ENCODE results near the gene HECTD4.

The HECTD4 gene

DNA sequence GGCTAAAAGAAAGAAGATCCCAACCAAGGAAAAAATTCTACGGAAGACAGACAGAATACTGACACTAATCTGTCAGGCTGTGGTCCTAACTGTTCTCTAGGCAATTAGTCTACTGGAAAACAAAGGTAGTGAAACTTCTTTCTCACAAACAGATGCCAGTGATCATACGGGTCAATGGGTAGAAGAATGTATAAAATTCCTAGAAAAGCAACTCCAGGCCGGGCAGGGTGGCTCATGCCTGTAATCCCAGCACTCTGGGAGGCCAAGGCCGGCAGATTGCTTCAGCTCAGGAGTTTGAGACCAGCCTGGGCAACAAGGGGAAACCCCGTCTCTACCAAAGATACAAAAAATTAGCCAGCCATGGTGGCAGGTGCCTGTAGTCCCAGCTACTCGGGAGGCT lies 64.8 kb downstream of the HECTD4 start:
- DNase-seq = no peak

DNA sequence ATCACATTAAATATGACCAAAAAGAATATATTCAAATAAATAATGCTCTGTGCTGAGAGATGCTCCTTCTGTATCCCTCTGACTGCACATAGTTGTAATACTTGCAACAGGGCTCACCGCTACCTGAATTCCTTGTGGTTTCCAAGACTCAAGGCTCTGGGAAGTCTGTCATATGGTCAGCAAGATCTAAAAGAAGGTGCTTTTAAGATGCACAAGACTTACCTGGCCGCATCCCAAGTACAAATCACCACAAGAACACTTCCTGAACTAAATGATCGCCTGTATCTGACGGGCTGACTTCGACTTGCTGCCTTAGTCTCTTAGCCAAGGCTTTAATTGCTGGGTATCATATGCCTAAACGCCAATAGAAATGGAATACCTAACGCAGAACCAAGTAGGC lies 67.2 kb downstream of the HECTD4 start:
- no peak for DNase-seq

DNA sequence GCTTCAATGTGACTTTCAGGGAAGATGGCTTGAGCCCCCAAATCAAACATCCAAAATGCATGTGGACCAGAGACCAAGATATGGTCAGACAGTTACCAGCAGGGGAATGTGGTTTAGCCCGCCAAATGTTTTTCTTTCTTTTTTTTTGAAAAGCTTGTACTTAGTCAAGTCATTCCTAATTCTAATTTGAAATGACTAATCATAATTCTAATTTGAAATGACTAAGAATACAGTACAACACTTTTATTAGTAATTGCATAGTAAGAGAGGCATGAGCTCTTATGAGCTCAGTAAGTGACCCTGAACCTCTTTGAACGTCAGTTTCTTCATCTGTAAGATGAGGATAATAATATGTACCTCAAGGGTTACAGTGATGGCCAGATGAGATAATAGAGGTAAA lies 72.4 kb downstream of the HECTD4 start:
- DNase-seq = no peak

DNA sequence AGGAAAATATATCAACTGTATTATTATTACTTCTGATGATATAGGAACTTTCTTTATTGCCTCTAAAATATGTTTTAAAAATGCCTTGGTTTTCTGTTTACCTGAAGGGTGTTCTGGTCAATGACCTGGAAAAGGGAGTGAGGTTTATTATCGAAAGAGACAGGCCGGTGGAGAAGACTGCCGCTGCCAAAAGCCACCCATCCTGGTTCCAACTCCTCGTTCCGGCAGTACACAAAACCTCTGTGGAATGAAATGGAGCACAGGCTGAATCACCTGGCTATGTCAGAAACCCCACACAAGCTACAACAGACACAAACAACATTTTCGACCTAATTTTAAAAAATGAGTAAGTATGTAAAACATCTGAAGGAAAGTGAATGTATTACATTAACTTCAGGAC lies 73.6 kb downstream of the HECTD4 start:
- DNase-seq = no peak

DNA sequence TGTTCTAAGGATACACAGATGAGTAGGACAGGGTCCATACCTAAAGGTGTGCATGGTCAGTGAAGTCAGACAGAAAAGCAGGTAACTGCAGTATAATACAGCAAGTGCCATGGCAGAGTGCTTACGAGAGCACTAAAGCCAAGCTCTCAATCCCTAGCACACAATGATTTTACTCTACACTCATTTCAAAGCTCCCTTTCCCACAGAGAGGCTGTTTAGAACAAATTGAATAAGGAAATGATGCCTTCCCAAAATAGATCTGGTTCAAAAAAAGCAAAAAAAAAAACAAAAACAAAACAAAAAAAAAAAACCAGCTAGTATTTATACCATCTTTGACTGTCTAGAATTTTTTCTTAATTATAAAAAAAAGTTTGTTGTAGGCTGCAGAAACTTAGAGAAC lies 74.1 kb downstream of the HECTD4 start:
- no peak for DNase-seq

DNA sequence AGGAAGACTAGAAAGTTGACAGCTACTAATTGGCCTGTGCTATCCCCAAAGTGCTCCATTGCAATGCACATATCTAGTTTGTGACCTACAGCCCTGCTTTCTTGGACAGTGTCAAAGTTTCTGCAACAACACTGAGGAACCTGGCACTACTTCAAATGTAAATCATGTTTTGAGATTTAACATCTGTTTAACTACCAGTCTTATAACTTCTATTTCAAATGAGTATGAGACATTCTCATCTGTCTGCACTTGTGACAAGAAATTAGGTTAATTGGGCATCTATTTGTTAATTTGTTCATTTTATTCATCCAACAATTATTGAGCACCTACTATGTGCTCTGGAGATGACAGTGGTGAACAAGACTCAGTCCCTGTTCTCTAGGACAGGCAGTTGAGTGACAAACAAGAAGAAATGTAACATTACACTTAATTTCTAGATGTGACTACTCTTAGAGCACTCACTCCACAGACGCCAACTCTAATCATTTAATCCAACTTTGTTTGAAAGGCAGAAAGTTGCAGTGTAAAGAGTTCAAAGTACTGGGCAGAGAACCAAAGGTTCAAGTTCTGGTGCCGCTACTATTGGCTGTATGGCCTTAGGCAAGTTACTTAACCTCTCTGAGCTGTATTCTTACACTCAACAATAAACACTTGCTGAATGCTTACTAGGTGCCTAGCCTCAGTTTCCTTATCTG lies 74.8 kb downstream of the HECTD4 start:
- DNase-seq = no peak

DNA sequence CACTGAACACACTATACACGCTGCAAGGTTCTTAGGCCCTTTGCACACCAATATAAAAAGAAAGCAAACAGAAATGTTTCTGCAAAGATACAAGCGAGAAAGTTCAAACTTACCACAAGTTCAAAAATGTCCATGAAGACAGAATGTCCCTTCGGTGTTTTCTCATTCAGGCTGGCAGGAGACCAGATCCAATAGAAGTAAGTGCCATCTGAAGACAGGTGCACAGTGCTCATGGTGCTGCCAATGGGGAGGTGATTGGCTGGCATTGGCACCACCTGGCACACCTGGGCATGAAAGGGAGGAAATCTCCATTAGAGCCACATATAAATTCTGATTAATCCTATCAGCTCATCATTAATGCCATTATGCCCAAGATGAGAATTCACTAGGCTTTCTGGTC lies 76.3 kb downstream of the HECTD4 start:
- DNase-seq = no peak

DNA sequence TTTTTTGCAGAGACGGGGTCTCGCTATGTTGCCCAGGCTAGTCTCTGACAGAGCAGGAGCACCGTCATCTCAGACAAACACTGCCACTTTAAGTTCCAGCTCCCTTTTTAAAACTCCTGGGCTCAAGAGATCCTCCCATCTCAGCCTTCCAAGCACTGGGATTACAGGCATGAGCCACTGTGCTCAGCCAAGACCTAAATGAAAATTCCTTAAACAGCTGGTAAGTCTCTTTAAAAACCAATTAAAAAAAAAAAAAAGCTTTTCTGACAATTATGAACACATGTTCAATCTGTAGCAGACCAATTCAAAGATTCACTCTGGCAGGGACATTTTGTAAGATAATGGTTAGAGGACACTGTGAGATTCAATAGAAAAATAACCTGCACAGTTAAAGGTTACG lies 77.8 kb downstream of the HECTD4 start:
- no peak for DNase-seq

DNA sequence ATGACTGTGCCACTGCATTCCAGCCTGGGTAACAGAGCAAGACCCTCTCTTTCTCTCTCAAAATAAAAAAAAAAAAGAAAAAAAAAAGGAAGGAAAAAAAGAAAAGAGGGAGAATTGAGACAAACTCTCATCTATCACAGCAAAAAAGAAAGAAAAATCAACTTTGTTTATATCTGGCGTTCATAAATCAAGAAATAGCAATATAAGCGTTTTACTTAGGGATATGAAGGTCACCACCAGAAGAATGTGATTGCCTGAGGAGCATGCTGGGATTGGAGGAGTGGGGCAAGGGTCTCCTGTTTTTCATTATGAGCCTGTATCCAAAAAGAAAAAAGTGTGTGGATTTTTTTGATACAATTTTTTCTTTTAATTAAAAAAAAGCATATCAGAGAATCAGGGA lies 78.4 kb downstream of the HECTD4 start:
- no peak for DNase-seq

DNA sequence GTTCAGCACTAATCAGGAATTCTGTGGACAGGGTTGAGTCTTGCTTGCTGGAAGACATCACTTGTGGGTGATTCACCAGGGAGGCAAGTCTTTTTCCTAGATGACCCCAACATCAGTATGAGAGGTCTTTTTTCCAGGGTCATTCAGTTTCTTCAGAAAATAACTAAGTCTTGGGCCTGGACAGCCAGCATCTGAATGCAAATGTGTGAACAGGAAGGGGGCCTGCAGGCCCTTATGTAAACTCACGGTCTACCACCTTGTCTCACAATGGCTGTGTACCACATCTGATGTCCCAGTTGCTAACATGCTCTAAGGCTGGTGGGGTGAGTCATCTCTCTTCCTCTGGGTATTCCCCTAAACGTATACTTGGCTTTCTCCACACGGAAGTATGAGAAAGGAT lies 79.2 kb downstream of the HECTD4 start:
- no peak for DNase-seq

DNA sequence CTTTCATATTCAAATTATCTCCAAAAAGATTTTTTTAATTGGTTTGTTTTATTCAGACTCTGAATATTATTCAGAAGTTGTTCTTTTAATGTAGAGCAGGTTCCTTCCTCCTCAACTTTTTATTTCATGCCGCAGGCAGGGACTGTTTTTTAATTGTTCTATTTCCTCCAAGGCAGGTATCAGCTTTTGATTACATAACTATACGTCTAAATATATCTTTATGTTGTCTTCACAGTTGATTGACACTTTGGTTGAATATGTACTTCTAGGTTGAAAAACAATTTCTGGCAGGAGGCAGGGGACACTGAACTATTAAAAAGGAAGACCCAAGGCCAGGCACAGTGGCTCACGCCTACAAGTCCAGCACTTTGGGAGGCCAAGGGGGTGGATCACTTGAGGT lies 82.5 kb downstream of the HECTD4 start:
- DNase-seq = no peak

DNA sequence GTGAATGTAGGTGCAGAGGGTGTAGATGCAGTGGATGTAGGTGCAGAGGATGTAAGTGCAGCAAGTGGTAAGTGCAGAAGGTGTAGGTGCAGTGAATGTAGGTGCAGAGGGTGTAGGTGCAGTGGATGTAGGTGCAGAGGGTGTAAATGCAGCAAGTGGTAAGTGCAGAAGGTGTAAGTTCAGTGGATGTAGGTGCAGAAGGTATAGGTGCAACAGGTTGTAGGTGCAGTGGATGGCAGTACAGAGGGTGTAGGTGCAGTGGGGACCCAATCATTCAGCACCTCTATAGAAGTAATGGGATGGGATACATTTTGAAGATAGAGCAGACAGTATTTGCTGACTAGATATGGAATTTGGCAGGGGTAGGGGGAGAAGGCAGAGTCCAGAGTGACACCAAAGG lies 85.0 kb downstream of the HECTD4 start:
- DNase-seq = no peak

DNA sequence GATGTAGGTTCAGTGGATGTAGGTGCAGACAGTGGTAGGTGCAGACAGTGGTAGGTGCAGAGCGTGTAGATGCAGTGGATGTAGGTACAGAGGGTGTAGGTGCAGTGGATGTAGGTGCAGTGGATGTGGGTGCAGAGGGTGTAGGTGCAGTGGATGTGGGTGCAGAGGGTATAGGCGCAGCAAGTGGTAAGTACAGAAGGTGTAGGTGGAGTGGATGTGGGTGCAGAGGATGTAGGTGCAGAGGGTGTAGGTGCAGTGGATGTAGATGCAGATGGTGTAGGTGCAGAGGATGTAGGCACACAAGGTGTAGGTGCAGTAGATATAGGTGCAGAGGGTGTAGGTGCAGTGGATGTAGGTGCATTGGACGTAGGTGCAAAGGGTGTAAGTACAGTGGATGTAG lies 86.0 kb downstream of the HECTD4 start:
- DNase-seq = no peak

DNA sequence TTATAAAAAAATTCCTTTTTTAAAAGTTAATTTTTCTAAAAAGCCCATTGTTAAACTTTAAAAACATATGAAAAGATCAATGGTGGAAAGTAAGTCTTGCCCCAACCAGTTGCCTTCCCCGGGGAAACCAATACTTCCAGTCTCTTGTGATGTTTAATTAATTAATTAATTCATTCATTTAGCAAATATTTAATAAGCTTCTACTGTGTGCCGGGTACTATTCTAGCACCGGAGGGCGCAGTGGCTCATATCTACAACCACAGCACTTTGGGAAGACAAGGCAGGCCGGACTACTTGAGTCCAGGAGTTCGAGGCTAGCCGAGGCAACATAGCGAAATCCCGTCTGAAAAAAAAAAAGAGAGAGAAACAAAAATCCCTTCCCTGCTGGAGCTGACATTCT lies 87.4 kb downstream of the HECTD4 start:
- no peak for DNase-seq

DNA sequence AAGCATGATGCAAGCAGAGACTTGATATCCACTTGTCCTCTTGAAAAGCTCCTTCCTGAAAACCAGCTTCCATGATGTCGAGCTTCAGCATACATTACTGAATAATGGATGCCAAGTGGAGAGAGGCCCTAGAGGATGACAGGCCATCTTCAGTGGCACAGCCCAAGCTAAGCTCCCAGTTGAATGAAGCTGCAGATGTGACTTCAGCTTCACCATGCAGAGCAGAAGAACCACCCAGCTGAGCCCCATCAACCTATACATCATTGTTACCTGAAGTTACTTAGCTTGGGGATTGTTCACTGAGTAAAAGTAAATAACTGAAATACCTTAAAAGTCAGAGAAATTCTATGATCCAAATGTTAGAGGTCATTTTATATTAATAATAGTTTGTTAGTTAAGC lies 93.6 kb downstream of the HECTD4 start:
- DNase-seq = no peak

DNA sequence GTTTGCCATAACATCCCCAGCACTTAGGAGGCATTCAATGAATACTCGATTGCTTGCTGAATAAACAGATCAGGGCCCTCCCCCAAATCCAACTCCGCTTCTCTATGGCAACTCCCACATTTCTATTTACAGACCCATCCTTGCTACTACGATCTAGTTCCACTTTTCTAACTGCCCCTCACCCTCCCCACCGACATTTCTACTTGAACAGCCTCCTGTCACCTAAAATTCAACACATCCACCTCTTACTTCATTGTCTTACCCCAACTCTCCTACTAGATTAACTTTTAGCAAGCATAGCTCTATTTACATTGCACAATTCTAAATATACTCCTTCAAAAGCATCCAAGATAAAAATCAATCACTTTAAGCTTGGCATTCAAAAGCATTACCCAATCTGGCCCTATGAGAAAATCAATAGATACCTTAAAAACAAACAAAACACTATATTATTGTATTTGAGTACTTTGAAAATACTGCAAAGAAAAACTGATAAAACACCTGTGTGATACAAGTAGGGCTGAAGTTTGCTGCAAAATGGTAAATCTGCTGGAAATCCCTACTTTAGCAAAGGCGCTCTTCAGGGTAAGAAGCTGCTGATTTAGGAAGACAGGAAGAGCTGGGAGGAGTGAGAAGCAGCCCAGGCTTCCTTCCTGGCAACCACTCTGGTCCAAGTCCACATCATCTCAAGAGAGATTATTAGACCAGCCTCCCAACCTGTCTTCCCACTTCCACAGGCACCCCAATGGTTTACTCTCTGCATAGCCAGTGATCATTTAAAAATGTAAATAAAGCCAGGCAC lies 96.4 kb downstream of the HECTD4 start:
- peak; percentile 52 for DNase-seq

DNA sequence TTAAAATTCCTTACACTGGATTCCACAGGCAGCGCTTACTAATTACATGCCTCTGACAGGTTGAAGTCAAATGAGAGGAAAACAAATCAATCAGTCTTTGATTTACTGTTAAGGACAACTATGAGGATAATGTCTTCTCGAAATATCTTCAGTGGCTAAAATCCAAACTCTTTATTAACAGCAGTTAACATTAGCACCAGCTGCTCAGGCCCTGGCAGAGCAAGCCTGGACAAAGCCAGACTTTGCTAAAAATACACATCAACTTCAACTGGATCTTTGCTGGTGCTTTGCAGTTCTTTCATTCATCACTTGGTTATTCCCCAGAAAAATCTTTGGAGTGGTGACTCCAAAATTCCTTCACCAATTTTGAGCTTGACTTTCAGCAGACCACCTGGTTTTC lies 98.7 kb downstream of the HECTD4 start:
- no peak for DNase-seq

DNA sequence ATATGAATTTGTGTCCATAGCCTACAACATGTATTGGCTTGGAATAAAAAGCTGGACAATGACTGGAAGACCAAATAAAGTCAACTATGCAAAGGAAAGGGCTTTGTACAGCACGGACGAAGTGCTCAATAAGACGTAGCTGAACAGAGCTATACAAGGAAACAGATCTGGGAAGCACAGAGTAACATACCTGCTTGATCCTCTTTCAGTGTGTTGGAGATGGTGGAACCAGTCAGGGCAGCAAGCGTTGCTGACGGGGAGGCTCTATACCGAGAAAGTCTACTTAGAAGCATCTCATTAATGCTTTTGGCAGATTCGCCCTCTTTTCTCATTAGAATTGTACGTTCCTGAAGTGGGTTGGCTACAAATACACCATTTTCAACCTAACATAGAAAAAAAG lies 99.3 kb downstream of the HECTD4 start:
- no peak for DNase-seq

DNA sequence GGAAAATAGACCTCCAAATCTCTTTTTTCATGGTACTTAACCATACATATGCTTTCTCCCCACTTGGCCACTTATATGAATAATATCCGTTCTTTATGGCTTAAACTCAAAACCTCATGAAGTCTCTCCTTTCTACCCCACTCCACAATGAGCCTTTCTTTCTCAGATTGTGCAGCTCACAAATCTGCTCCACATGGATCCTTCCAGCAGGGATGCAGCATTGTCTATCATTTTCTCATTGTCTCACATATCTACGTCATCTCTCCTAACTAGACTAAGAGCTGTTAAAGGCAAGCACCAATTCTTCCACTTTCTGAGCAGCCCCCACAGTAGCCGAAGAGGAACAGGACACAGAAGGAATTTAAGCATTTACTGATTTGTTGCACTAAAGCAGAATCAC lies 106.4 kb downstream of the HECTD4 start:
- no peak for DNase-seq

DNA sequence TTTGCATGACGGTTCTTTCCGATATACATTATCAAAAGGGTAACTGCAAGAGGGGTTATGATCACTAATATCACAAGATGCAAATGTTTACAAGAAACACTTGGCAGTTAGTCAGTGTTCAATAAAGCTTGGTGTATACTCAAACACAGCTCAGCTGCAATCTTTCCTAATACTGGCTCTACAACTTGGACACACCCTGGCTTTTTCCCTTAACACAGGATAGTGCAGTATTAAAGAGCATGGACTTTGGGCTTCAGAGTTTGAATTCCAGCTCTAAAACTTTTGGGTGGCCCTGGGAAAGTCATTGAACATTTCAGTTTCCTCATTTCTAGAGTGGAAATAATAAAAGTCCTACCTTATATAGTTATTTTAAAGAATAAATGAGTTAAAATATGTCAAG lies 107.0 kb downstream of the HECTD4 start:
- no peak for DNase-seq

DNA sequence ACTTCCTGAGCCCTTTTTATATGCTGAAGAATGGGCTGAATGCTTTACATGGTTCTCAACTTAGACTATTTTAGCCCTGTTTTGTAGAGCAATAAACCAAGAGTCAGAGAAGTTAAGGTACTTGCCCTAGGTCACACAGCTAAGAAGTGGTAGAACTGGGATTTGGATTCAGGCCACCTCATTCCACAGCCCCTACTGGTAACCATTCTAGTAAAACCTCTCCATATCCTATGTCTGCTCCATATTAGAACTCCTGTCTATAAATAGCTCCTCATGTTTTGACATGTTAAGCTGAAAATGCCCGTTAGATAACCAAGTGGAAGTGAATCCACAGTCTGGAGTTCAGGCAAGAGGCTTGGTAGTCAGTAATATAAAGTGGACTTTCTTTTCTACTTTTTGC lies 111.6 kb downstream of the HECTD4 start:
- DNase-seq = no peak

DNA sequence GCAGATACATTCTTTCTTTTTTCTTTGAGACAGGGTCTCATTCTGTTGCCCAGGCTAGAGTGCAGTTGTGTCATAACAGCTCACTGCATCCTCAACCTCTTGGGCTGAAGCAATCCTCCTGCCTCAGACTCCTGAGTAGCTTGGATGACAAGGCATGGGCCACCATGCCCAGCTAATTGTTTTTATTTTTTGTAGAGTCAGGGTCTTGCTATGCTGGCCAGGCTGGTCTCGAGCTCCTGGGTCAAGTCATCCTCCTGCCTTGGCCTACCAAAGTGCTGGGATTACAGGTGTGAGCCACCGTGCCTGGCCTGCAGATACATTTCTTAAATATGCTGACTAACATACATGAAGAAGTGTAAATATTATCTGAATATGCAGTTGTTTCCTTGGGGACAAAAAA lies 115.8 kb downstream of the HECTD4 start:
- DNase-seq = no peak

DNA sequence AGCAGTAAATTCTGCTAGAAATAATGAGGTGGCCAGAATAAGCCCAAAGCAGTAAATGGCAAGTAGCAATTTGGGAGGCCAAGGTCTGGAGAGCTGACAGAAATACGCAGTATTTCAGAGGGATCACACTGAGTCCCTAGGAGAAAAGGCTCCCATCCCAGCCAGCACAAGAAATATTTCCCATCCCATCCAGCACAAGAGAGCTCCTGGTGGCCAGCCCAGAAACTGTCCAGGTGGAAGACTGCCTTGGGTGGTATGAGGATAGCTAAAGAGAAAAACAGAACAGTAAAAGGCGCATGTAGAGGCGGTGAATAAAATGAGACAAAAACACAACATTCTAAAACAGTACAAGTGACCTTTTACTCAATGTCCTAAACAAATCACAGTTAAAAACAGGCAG lies 120.7 kb downstream of the HECTD4 start:
- no peak for DNase-seq

DNA sequence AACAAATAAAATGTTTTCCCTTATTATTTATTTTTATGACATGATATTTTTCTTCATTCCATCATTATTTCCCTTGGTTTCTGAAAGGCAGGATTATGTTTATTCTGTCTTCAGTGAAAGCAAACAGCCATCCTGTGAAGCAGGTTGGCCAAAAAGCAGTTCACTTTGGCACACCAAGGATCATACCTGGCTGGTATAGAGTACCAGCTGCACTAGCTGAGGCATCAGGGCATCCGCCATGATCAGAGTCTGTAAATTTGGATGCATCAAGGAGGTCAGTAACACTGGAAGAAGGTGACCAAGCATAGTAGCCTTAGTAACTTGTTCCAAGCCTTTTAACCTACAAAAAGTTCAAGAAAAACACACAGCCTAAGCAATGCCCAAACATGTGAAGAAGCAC lies 123.3 kb downstream of the HECTD4 start:
- DNase-seq = no peak

DNA sequence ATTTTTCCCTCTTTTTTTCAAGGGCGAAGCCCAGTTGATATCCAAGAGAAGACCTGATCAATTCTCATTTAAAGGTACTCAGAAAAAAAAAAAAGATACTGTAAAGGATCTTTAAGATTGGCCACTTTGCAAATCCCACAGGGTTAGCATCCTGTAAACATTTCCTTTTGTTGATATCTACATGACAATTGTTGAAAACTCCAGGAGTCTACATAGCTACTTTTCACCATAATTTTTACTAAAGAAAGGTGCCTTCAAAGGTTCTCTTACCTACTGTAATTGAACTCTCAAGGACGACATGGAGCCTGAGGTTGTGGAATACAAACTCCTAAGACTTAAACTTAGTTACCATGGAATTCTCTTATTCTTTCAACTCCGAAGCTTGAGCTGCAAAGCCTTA lies 125.5 kb downstream of the HECTD4 start:
- no peak for DNase-seq
